ENCODE data around the gene ZSCAN23.

The ZSCAN23 gene

GRCh38 chr6:28485482-28485881 lies 42.2 kb upstream of the ZSCAN23 start:
- no peak for TF ChIP-seq CTCF (IDR thresholded peaks at IDR 0.05; ENCODE audit: insufficient read depth, low read length)
- TF ChIP-seq GABPA (IDR thresholded peaks at IDR 0.05; ENCODE audit: low read depth): no peak
- TF ChIP-seq REST (IDR thresholded peaks at IDR 0.05; ENCODE audit: insufficient replicate concordance, low read depth): no peak
- DNase-seq (ENCODE audit: low read depth in 1 of 2, low spot score in 1 of 2): no peak
- Histone ChIP-seq H3K4me3 (replicated peaks; ENCODE audit: insufficient read depth, low read length) (no peak overlapping the region), H3K27me3 (ENCODE audit: insufficient read depth, poor library complexity, severe bottlenecking) (peaks cover 8% of the 10 kb centered on the region), H3K27ac (replicated peaks) (no peak overlapping the region)

GRCh38 chr6:28480253-28480932 lies 37.1 kb upstream of the ZSCAN23 start:
- no peak overlapping the region for H3K27ac ChIP-seq (replicated peaks)
- no peak overlapping the region for H3K4me3 ChIP-seq (replicated peaks; ENCODE audit: insufficient read depth, low read length)
- no peak for DNase-seq (ENCODE audit: low read depth in 1 of 2, low spot score in 1 of 2)
- no peak for TF ChIP-seq SPI1 (IDR thresholded peaks at IDR 0.05; ENCODE audit: borderline replicate concordance, low read depth)
- TF ChIP-seq POLR2AphosphoS5 (IDR thresholded peaks at IDR 0.05; ENCODE audit: low read depth): no peak
- TF ChIP-seq CTCF (IDR thresholded peaks at IDR 0.05; ENCODE audit: insufficient read depth, low read length): no peak
- TF ChIP-seq REST (IDR thresholded peaks at IDR 0.05; ENCODE audit: insufficient replicate concordance, low read depth): no peak
- TF ChIP-seq GABPA (IDR thresholded peaks at IDR 0.05; ENCODE audit: low read depth): no peak
- H3K27me3 ChIP-seq (ENCODE audit: insufficient read depth, poor library complexity, severe bottlenecking): peaks cover 23% of the 10 kb centered on the region

- DNase-seq (ENCODE audit: low read depth in 1 of 2, low spot score in 1 of 2): no peak
- Histone ChIP-seq H3K27ac (replicated peaks) (no peak overlapping the region), H3K4me3 (replicated peaks; ENCODE audit: insufficient read depth, low read length) (no peak overlapping the region), H3K27me3 (ENCODE audit: insufficient read depth, poor library complexity, severe bottlenecking) (peaks cover 23% of the 10 kb centered on the region)
- TF ChIP-seq CTCF (IDR thresholded peaks at IDR 0.05; ENCODE audit: insufficient read depth, low read length) (no peak), SPI1 (IDR thresholded peaks at IDR 0.05; ENCODE audit: borderline replicate concordance, low read depth) (no peak), GABPA (IDR thresholded peaks at IDR 0.05; ENCODE audit: low read depth) (no peak), REST (IDR thresholded peaks at IDR 0.05; ENCODE audit: insufficient replicate concordance, low read depth) (no peak), POLR2AphosphoS5 (IDR thresholded peaks at IDR 0.05; ENCODE audit: low read depth) (no peak)
These were observed 35.2 kb upstream of the ZSCAN23 start for GRCh38 chr6:28478518-28478917.

All from HL-60 (cell line).